Gastrocnemius medialis (tissue), 4 donors: ENCODE results near the gene DAGLA. TPM values are rescaled to one million over a fixed set of nuclear protein-coding genes. Genes with fewer than 3 reads are reported as not detected.

Experiments used
- ATAC-seq, 2 donors: fragments of 150-250 bp; one replicate each; pipeline ENCODE4 v1.9.1; 2016
- DNase-seq, 2 donors: peaks; one replicate each; pipeline ENCODE4 v3.0.0-alpha.2; 2019
- H3K27ac ChIP-seq, 4 donors: fragments of 200-600 bp; sonication (generic); 1 replicate in 1 of 4; 2 replicates in 3 of 4; pipeline ENCODE4 v1.5.1; 2016 to 2018; ENCODE audit warnings: mild to moderate bottlenecking in 2 of 4, moderate library complexity in 1 of 4
- H3K27me3 ChIP-seq, 3 donors: fragments of 200-600 bp; sonication (generic) in 2 of 3; 1 replicate in 1 of 3; 2 replicates in 2 of 3; pipeline versions ENCODE4 v1.5.1 to v1.6.0; 2016 to 2019; ENCODE audit warnings: mild to moderate bottlenecking in 1 of 3, moderate library complexity in 1 of 3
- H3K36me3 ChIP-seq, 2 donors: fragments of 200-600 bp; sonication (generic) in 1 of 2; one replicate each; pipeline ENCODE4 v1.5.1; 2017 to 2018
- H3K4me1 ChIP-seq, 2 donors: fragments of 200-600 bp; sonication (generic) in 1 of 2; one replicate each; pipeline ENCODE4 v1.5.1; 2016 to 2017; ENCODE audit warnings: mild to moderate bottlenecking in 2 of 2
- H3K4me3 ChIP-seq, 4 donors: fragments of 200-600 bp; sonication (generic) in 3 of 4; 1 replicate in 1 of 4; 2 replicates in 3 of 4; pipeline ENCODE4 v1.5.1; 2016 to 2019; ENCODE audit warnings: mild to moderate bottlenecking in 2 of 4
- H3K9me3 ChIP-seq, 3 donors: fragments of 200-600 bp; sonication (generic) in 2 of 3; 1 replicate in 1 of 3; 2 replicates in 2 of 3; pipeline ENCODE4 v1.5.1; 2016 to 2019
- POLR2A ChIP-seq, 2 donors: fragments of 450-650 bp; IDR thresholded peaks; one replicate each; pipeline ENCODE4 v1.6.1; 2017; ENCODE audit warnings: antibody characterized with exemption in 2 of 2, mild to moderate bottlenecking in 2 of 2, moderate library complexity in 2 of 2
- in situ Hi-C, 4 donors: fragments of 200-750 bp; cut with MboI; loops; one replicate each; pipeline versions ENCODE4 v1.15.0 to v1.8.0; 2017; ENCODE audit warnings: low sequenced_read_pairs in 4 of 4
- intact Hi-C: fragments of 100-400 bp; cut with DNase I; formaldehyde crosslinking; loops from one replicate; pipeline ENCODE4 v1.15.1; 2023; ENCODE audit warnings: low total_unique reads
- total RNA-seq, 4 donors: library from RNA; depleted of rRNA; stranded (reverse); fragments of >200 nt; gene quantifications; one replicate each; pipeline versions ENCODE4 v1.1.0 to v1.2.3, GENCODE V29; 2016
- TF ChIP-seq, protein P1 (sequence below), 5 experiments: fragments of 450-650 bp in 3 of 5; fragments of 200-600 bp in 2 of 5; sonication (generic) in 2 of 5; IDR thresholded peaks in 4 of 5; conservative IDR thresholded peaks in 1 of 5; 1 replicate in 4 of 5; 2 replicates in 1 of 5; pipeline ENCODE4 v1.5.1; 2016 to 2019; ENCODE audit warnings: antibody characterized with exemption in 5 of 5, mild to moderate bottlenecking in 3 of 5, moderate library complexity in 3 of 5

Gene DAGLA
- total RNA-seq, 4 donors from 2014 or later, result 0.58 to 5.5 (median 2.9) TPM

DNA sequence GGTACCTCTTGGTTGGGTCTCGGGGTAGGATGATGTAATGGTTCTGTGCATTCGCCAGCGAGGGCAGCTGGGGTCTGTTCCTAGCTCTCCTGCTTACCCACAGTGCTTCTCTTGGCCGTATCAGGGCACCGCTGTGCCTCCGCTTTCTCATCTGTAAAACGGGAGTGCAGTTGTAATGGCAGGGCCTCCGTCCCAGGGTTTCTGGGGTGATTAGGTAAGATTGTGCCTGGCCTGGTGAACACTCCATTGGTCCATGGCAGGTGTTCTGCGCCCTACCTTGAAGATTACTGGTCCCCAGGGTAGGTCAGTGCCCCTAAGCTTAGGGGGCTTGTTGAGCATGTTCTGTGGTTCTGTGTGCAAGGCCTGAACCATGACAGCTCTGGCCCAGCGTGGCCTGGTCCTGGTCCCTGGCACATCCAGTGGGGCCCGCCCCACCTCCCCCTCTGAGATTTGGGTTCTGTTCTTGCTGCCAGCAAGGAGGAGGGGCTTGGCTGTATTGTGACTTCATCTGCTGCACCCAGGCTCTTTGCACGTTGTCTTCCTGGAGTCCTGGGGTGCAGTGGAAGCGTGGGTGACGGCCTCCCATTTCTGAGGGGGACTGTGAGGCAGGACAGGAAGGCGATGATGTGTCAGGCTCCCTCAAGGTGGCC lies 77.1 kb downstream of the DAGLA start:
- H3K27ac ChIP-seq, result no peak overlapping the region
- intact Hi-C loops, result no loop called here
- no peak for ATAC-seq
- no peak for TF ChIP-seq POLR2A (IDR thresholded peaks at IDR 0.05)
- TF ChIP-seq, protein P1, sequence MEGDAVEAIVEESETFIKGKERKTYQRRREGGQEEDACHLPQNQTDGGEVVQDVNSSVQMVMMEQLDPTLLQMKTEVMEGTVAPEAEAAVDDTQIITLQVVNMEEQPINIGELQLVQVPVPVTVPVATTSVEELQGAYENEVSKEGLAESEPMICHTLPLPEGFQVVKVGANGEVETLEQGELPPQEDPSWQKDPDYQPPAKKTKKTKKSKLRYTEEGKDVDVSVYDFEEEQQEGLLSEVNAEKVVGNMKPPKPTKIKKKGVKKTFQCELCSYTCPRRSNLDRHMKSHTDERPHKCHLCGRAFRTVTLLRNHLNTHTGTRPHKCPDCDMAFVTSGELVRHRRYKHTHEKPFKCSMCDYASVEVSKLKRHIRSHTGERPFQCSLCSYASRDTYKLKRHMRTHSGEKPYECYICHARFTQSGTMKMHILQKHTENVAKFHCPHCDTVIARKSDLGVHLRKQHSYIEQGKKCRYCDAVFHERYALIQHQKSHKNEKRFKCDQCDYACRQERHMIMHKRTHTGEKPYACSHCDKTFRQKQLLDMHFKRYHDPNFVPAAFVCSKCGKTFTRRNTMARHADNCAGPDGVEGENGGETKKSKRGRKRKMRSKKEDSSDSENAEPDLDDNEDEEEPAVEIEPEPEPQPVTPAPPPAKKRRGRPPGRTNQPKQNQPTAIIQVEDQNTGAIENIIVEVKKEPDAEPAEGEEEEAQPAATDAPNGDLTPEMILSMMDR (IDR thresholded peaks at IDR 0.05 in 4 of 5, conservative IDR thresholded peaks at IDR 0.05 in 1 of 5), result no peak
- H3K36me3 ChIP-seq, result no peaks in the 10 kb centered on the region
- no peak overlapping the region for H3K4me3 ChIP-seq
- H3K9me3 ChIP-seq, result no peaks in the 10 kb centered on the region
- DNase-seq, result no peak
- H3K27me3 ChIP-seq, result peaks cover 3 to 9% (median 8%) of the 10 kb centered on the region in 3 donors
- H3K4me1 ChIP-seq, result no peaks in the 10 kb centered on the region
- in situ Hi-C loops, result no loop called here

DNA sequence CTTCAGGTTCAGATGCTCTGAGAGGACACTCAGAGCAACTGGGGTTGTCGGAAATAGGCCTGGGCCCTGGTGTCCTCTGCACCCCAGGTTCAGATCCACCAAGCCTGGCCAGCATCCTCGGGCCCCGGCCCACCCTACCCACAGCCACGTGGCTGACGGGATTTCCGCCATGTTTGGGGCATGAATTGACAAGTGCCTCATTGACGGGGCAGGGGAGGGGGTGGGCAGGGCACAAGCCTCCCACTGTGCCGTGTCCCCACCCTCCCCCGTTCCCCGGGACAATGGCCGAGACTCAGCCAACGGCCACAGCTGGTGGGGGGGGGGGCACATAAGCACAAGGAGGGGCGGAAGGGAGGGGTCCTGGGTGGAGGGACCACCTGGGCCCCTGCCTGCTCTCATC lies 80.8 kb downstream of the DAGLA start:
- H3K9me3 ChIP-seq, result no peaks in the 10 kb centered on the region
- ATAC-seq (no peak), DNase-seq (no peak)
- no peak for TF ChIP-seq POLR2A (IDR thresholded peaks at IDR 0.05)
- TF ChIP-seq, protein P1 (IDR thresholded peaks at IDR 0.05 in 4 of 5, conservative IDR thresholded peaks at IDR 0.05 in 1 of 5), result no peak
- H3K36me3 ChIP-seq, result no peaks in the 10 kb centered on the region
- no peaks in the 10 kb centered on the region for H3K4me1 ChIP-seq
- H3K27ac ChIP-seq, result no peak overlapping the region
- H3K4me3 ChIP-seq, result no peak overlapping the region
- in situ Hi-C loops, result no loop called here
- intact Hi-C loops, result no loop called here
- H3K27me3 ChIP-seq, result peaks cover 7 to 17% (median 8%) of the 10 kb centered on the region in 3 donors

DNA sequence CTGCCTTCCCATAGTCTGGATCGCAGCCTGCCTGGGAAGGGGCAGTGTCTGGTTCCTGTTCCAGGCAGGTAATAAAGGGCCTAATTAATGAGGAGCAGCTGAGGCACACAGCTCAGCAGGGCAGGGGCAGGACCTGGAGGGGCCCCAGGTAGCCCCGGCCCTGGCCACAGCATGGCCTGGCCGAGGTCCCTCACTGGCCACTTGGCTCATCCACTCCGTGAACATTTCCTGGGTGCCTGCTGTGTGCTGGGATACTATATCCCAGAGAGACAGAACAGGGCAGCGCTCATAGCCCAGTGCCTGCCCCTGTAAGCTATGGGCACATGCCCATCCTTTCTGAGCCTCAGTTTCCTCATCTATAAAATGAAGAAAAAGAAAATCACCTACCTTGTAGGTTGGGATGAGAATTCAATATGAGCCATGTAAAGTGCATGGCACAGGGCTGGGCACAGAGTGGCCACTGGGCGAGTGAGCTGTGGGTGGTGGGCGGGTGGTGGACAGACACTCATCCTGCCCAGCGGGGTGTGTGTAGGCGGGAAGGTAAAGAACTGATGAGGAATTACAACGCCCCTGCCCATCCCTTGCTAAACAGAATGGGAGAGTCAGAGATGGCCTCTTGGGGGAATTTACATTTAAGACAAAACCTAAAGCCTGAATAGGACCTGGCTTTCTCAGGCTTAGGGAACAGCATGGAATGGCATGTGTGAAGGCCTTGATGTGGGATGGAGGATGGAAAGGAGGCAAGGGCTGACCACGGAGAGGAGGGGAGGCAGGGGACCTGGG lies 81.4 kb downstream of the DAGLA start:
- Histone ChIP-seq H3K4me1 (no peaks in the 10 kb centered on the region), H3K27ac (no peak overlapping the region), H3K9me3 (no peaks in the 10 kb centered on the region), H3K27me3 (peaks cover 7 to 17% (median 8%) of the 10 kb centered on the region in 3 donors), H3K36me3 (no peaks in the 10 kb centered on the region), H3K4me3 (no peak overlapping the region)
- ATAC-seq, result no peak
- DNase-seq, result no peak
- in situ Hi-C loops, result no loop called here
- intact Hi-C loops, result no loop called here
- no peak for TF ChIP-seq POLR2A (IDR thresholded peaks at IDR 0.05)
- TF ChIP-seq, protein P1 (IDR thresholded peaks at IDR 0.05 in 4 of 5, conservative IDR thresholded peaks at IDR 0.05 in 1 of 5), result no peak

DNA sequence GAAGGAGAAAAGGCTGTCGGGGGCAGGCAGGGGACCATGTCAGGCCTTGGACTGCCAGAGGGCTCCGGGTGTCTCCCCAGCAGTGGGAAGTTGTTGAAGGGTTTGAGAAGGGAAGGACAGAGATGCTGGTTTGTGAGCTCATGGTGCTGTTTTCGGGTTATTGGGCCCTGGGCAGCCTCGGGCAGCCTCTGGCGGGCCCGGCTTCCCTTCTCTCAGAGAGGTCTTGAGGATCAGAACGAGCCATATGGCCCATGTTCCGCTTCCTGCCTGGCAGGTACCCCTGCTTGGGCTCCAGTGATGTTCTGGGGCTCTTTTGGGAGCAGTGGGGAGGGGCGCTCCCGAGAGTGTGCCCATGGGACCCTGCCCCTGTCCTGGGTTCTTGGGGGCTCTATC lies 82.0 kb downstream of the DAGLA start:
- H3K36me3 ChIP-seq, result no peaks in the 10 kb centered on the region
- TF ChIP-seq, protein P1 (IDR thresholded peaks at IDR 0.05 in 4 of 5, conservative IDR thresholded peaks at IDR 0.05 in 1 of 5), result no peak
- no peak for TF ChIP-seq POLR2A (IDR thresholded peaks at IDR 0.05)
- DNase-seq (no peak), ATAC-seq (no peak)
- peaks cover 7 to 17% (median 8%) of the 10 kb centered on the region in 3 donors for H3K27me3 ChIP-seq
- no peak overlapping the region for H3K4me3 ChIP-seq
- intact Hi-C loops, result no loop called here
- H3K27ac ChIP-seq, result no peak overlapping the region
- H3K4me1 ChIP-seq, result no peaks in the 10 kb centered on the region
- H3K9me3 ChIP-seq, result no peaks in the 10 kb centered on the region
- in situ Hi-C loops, result no loop called here
